ENCODE results near the gene LIF.

DNA sequence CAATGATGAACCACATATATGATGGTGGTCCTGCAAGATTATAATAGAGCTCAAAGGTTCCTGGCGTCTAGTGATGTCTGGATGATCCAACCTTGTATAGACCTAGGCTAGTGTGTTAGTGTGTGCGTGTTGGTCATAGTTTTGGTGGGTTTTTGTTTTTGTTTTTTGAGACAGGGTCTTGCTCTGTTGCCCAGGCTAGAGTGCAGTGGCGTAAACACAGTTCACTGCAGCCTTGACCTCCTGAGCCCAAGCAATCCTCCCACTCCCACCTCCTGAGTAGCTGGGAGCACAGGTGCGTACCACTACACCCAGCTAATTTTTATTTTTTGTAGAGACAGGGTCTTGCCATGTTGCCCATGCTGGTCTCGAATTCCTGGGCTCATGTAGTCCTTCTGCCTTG is 33.4 kb upstream of the LIF start:
- TF ChIP-seq POLR2AphosphoS5 (IDR thresholded peaks at IDR 0.05), result no peak
- no peak for TF ChIP-seq POLR2A (IDR thresholded peaks at IDR 0.05)
